Ramos (cell line): Measurements from ENCODE around the gene TMCC2.
"Not testable (repeated sequence)": the region's sequence is repeated elsewhere in the genome, so short reads cannot be mapped to it uniquely, and the experiment has no call there.

Experiments used
- in situ Hi-C: fragments of 300-500 bp; cut with MboI; formaldehyde crosslinking; loops from one replicate; pipeline ENCODE4 v1.14.3; 2022; ENCODE audit warnings: low sequenced_read_pairs; ENCODE audit not compliant: unreplicated experiment

The TMCC2 gene

GRCh38 chr1:205227584-205228013, at the start of gene TMCC2:
TMCC2 (plus strand) TSS chr1:205227946; CDS start chr1:205228565, 619 bp downstream.
- in situ Hi-C loops: no loop called here

GRCh38 chr1:205179842-205180241, 47.9 kb upstream of the TMCC2 start:
- in situ Hi-C loops: no loop called here

- in situ Hi-C loops: not testable (repeated sequence)
These were observed 47.4 kb upstream of the TMCC2 start for GRCh38 chr1:205180331-205180730.

- in situ Hi-C loops: no loop called here
These were observed 44.8 kb upstream of the TMCC2 start for GRCh38 chr1:205182930-205183329.

GRCh38 chr1:205183676-205184335, 43.9 kb upstream of the TMCC2 start:
- in situ Hi-C loops: no loop called here

GRCh38 chr1:205186191-205186590, 41.6 kb upstream of the TMCC2 start:
- in situ Hi-C loops: no loop called here

- in situ Hi-C loops: no loop called here
These were observed 40.3 kb upstream of the TMCC2 start for GRCh38 chr1:205187420-205187819.

GRCh38 chr1:205188098-205188497, 39.6 kb upstream of the TMCC2 start:
- in situ Hi-C loops: no loop called here

- in situ Hi-C loops: no loop called here
These were observed 39.1 kb upstream of the TMCC2 start for GRCh38 chr1:205188596-205188995.

GRCh38 chr1:205189131-205189530, 38.6 kb upstream of the TMCC2 start:
- in situ Hi-C loops: no loop called here

- in situ Hi-C loops: no loop called here
These were observed 36.7 kb upstream of the TMCC2 start for GRCh38 chr1:205190845-205191577.

GRCh38 chr1:205191622-205192021, 36.1 kb upstream of the TMCC2 start:
- in situ Hi-C loops: no loop called here

- in situ Hi-C loops: no loop called here
These were observed 35.5 kb upstream of the TMCC2 start for GRCh38 chr1:205192287-205192686.

GRCh38 chr1:205199090-205199930, 28.4 kb upstream of the TMCC2 start:
- in situ Hi-C loops: no loop called here

- in situ Hi-C loops: no loop called here
These were observed 27.8 kb upstream of the TMCC2 start for GRCh38 chr1:205199931-205200299.

GRCh38 chr1:205204552-205204951, 23.2 kb upstream of the TMCC2 start:
- in situ Hi-C loops: no loop called here

GRCh38 chr1:205205055-205205454, 22.7 kb upstream of the TMCC2 start:
- in situ Hi-C loops: no loop called here

GRCh38 chr1:205208811-205209210, 18.9 kb upstream of the TMCC2 start:
- in situ Hi-C loops: no loop called here

- in situ Hi-C loops: no loop called here
These were observed 17.0 kb upstream of the TMCC2 start for GRCh38 chr1:205210756-205211168.

- in situ Hi-C loops: no loop called here
These were observed 16.4 kb upstream of the TMCC2 start, which contains the start of gene DSTYK for GRCh38 chr1:205211169-205211838. DSTYK (minus strand) TSS chr1:205211702; CDS start chr1:205211535, 167 bp downstream.
